GM19240 (cell line): ENCODE data around the gene MARS1.
"Not testable (repeated sequence)": the region's sequence is repeated elsewhere in the genome, so short reads cannot be mapped to it uniquely, and the experiment has no call there.

Experiments
- DNase-seq: peaks from one replicate; pipeline ENCODE4 v3.0.0; 2011; ENCODE audit warnings: low spot score; ENCODE audit not compliant: insufficient read length

Gene MARS1

GRCh38 chr12:57489157-57489641 is 1.3 kb downstream of the MARS1 start:
- DNase-seq: no peak

GRCh38 chr12:57490126-57490525 is 2.3 kb downstream of the MARS1 start:
- no peak for DNase-seq

- DNase-seq: no peak
Measured at GRCh38 chr12:57491393-57492280, 3.8 kb downstream of the MARS1 start.

- DNase-seq: not testable (repeated sequence)
Measured at GRCh38 chr12:57495051-57495701, 7.3 kb downstream of the MARS1 start.

- no peak for DNase-seq
Measured at GRCh38 chr12:57496822-57497221, 9.0 kb downstream of the MARS1 start.

- no peak for DNase-seq
Measured at GRCh38 chr12:57497223-57498131, 9.6 kb downstream of the MARS1 start.

- DNase-seq: no peak
Measured at GRCh38 chr12:57498132-57498502, 10.2 kb downstream of the MARS1 start.

GRCh38 chr12:57498571-57498970 is 10.7 kb downstream of the MARS1 start:
- DNase-seq: no peak

- no peak for DNase-seq
Measured at GRCh38 chr12:57500213-57500612, 12.3 kb downstream of the MARS1 start.

- DNase-seq: not testable (repeated sequence)
Measured at GRCh38 chr12:57502311-57502969, 14.6 kb downstream of the MARS1 start.

GRCh38 chr12:57506541-57506940 is 18.7 kb downstream of the MARS1 start:
- DNase-seq: not testable (repeated sequence)

GRCh38 chr12:57507796-57508195 is 19.9 kb downstream of the MARS1 start:
- DNase-seq: not testable (repeated sequence)

- no peak for DNase-seq
Measured at GRCh38 chr12:57511161-57511560, 23.3 kb downstream of the MARS1 start.

GRCh38 chr12:57511588-57512325 is 23.9 kb downstream of the MARS1 start:
- DNase-seq: no peak

- no peak for DNase-seq
Measured at GRCh38 chr12:57512665-57513064, 24.8 kb downstream of the MARS1 start.

- DNase-seq: no peak
Measured at GRCh38 chr12:57513266-57513665, 25.4 kb downstream of the MARS1 start.

- not testable (repeated sequence) for DNase-seq
Measured at GRCh38 chr12:57513677-57514076, 25.8 kb downstream of the MARS1 start.

GRCh38 chr12:57514246-57514645 is 26.4 kb downstream of the MARS1 start:
- DNase-seq: not testable (repeated sequence)

- DNase-seq: no peak
Measured at GRCh38 chr12:57514720-57515407, 27.0 kb downstream of the MARS1 start.
